BJ (cell line): ENCODE data around the gene ATXN1. TPM values are rescaled to one million over a fixed set of nuclear protein-coding genes. Genes with fewer than 3 reads are reported as not detected.

Experiments
- CTCF ChIA-PET: fragments of 350-600 bp; formaldehyde crosslinking; extraction: SDS; loops from one replicate; lab custom pipeline; 2021; ENCODE audit warnings: antibody characterized with exemption, inconsistent platforms; lab: Yijun Ruan, JAX
- POLR2A ChIA-PET: fragments of 300-600 bp; sonication (Branson Sonifier 250); formaldehyde crosslinking; extraction: SDS; loops from one replicate; lab custom pipeline; 2021; ENCODE audit warnings: antibody characterized with exemption; lab: Charles Lee
- DNase-seq: peaks from one replicate; pipeline ENCODE4 v3.0.0-alpha.2; 2011; ENCODE audit warnings: low read depth
- H3K27me3 ChIP-seq: 2 replicates; pipeline ENCODE4 v1.6.0; 2011; ENCODE audit warnings: low read length; ENCODE audit not compliant: control insufficient read depth, insufficient read depth
- H3K36me3 ChIP-seq: 2 replicates; pipeline ENCODE4 v1.5.1; 2011; ENCODE audit warnings: low read length; ENCODE audit not compliant: control insufficient read depth, insufficient read depth
- H3K4me3 ChIP-seq: 2 replicates; pipeline ENCODE4 v1.5.1; 2011; ENCODE audit warnings: low read depth, mild to moderate bottlenecking, control low read depth, low read length
- CTCF ChIP-seq: IDR thresholded peaks from 2 replicates; pipeline ENCODE4 v1.5.1; 2011; ENCODE audit warnings: low read depth, mild to moderate bottlenecking, control low read depth, inconsistent platforms, low read length, moderate library complexity; ENCODE audit not compliant: insufficient read depth
- polyA plus RNA-seq: library from polyadenylated mRNA; depleted of rRNA; stranded (reverse); fragments of >200 nt; gene quantifications from 2 replicates; pipeline ENCODE4 v1.2.3, GENCODE V29; 2011

Gene ATXN1
- polyA plus RNA-seq, 1 experiment, result 60.2 TPM

- no peak for DNase-seq
Measured at GRCh38 chr6:16473184-16473907, 287.9 kb downstream of the ATXN1 start.

DNA sequence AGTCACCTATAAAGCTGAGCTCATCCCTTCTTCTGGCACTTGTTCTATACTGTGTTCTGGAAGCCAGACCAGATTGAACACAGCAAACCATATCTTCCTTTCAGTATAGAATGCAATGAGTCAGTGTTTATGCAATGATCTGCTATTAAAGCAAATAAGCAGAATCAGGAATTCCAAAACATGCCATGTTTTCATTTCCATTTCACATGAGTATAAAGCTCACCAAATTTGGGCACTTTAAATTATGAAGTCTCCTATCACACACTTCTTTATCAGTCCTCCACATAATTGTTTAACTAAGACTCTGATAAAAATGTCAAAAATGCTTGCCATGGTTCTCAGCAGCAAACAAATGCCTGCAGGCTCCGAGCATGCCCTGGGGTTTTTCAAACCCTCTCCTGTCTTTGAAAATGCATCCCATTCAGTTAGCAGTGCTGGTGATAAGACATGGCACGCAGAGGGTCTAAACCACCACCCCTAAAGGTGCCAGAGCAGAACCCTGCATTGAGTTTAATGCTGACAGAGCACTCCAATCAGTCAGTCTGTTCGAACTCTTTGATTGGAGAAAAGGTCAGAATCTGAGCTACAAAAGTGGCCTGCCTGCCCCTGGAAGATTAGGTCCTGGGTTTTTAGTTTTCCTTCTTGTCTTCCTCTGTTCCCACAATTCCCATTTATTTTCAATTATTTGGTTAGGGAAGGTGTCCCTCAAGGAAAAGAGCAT, 288.8 kb downstream of the ATXN1 start:
- TF ChIP-seq CTCF, result no peak
- POLR2A ChIA-PET, result no interaction called here
- H3K36me3 ChIP-seq, result peaks cover 3% of the 10 kb centered on the region; the same call in 1 of the 2 replicates
- CTCF ChIA-PET, result interaction anchor here (1.9 kb wide), 1 partner anchor 140 kb away, joined by 5 read pairs; no protein-coding TSS in a partner anchor
- no peaks in the 10 kb centered on the region for H3K27me3 ChIP-seq
- no peak overlapping the region for H3K4me3 ChIP-seq
- no peak for DNase-seq

More at GRCh38 chr6:16473184-16473907, 287.9 kb downstream of the ATXN1 start:
- TF ChIP-seq CTCF, result no peak
- no peak overlapping the region for H3K4me3 ChIP-seq
- ChIA-PET POLR2A (no interaction called here), CTCF (interaction anchor here (1.9 kb wide), 1 partner anchor 141 kb away, joined by 5 read pairs; no protein-coding TSS in a partner anchor)
- H3K27me3 ChIP-seq, result no peaks in the 10 kb centered on the region
- peaks cover 3% of the 10 kb centered on the region; the same call in 1 of the 2 replicates for H3K36me3 ChIP-seq

- no peak for DNase-seq
- no peak for TF ChIP-seq CTCF
- ChIA-PET POLR2A (no interaction called here), CTCF (no interaction called here)
- Histone ChIP-seq H3K36me3 (peaks cover under 1% of the 10 kb centered on the region; the same call in 1 of the 2 replicates), H3K27me3 (no peaks in the 10 kb centered on the region), H3K4me3 (no peak overlapping the region)
Measured at GRCh38 chr6:16471910-16472297, 289.4 kb downstream of the ATXN1 start.

GRCh38 chr6:16471222-16471909, 289.9 kb downstream of the ATXN1 start:
- DNase-seq, result no peak
- Histone ChIP-seq H3K36me3 (no peaks in the 10 kb centered on the region; the same call in 1 of the 2 replicates), H3K27me3 (no peaks in the 10 kb centered on the region), H3K4me3 (no peak overlapping the region)
- ChIA-PET CTCF (no interaction called here), POLR2A (interaction anchor here (0.6 kb wide), 1 partner anchor 1971 kb away, joined by 4 read pairs; no protein-coding TSS in a partner anchor)
- no peak for TF ChIP-seq CTCF
